Stimulated activated CD4-positive, alpha-beta T cell treated with anti-CD3 and anti-CD28 coated beads, Interleukin-12 subunit alpha, Interleukin-12 subunit beta, amount 100 ng/mL, for 24 hours (primary cell): ENCODE data around the gene PIK3R3.
"Not testable (repeated sequence)": the region's sequence is repeated elsewhere in the genome, so short reads cannot be mapped to it uniquely, and the experiment has no call there.

Experiments
- DNase-seq, 2 experiments: peaks; one replicate each; pipeline ENCODE4 v3.0.0-alpha.2; 2020; ENCODE audit warnings: low read depth in 2 of 2

The PIK3R3 gene

DNA sequence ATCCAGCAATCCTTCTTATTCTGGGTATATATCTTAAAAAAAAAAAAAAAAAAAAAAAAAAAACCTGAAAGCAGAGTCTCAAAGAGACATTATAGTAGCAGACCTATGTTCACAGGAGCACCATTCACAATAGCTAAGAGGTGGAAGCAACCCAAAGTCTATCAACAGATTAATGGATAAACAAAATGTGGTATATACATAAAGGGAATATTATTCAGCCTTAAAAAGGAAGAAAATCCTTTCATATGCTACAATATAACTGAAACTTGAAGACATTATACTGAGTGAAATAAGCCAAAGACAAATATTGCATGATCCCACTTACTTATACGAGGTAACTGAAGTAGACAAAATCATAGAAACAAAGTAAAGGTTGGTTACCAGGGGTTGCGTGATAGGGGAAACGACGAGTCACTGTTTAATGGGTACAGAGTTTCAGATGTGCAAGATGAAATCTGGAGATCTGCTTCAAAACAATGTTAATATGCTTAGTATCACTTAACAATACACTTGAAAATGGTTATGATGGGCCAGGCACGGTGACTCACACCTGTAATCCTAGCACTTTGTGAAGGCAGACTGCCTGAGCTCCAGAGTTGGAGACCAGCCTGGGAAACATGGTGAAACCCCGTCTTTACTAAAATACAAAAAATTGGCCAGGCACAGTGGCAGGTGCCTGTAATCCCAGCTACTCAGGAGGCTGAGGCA lies 29.5 kb downstream of the PIK3R3 start:
- DNase-seq: no peak

GRCh38 chr1:46099215-46099614 lies 33.2 kb downstream of the PIK3R3 start:
- no peak for DNase-seq

DNA sequence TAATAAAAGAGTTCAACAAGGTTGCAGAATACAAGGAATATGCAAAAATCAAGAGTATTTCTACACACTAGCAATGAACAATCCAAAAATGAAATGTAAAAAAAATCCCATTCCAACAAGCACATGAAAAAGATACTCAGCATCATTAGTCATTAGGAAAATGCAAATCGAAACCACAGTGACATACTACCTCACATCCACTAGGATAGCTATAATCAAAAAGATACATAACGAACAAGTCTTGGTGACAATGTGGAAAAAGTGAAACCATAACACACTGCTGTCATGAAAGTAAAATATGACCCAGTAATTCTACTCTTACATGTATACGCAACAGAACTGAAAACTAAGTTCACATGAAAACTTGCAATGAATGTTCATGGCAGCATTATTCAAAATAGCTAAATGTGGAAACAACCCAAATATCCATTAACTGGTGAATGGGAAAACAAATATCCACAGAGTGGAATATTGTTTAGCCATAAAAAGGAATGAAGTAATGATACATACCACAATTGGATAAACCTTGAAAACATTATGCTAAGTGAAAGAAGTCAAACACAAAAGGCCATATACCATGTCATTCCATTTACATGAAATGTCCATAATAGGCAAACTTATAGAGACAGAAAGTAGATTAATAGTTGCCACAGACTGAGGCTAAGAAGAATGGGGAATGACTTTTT lies 34.3 kb downstream of the PIK3R3 start:
- no peak for DNase-seq

- DNase-seq: no peak
These were observed 35.3 kb downstream of the PIK3R3 start for GRCh38 chr1:46097149-46097472.

DNA sequence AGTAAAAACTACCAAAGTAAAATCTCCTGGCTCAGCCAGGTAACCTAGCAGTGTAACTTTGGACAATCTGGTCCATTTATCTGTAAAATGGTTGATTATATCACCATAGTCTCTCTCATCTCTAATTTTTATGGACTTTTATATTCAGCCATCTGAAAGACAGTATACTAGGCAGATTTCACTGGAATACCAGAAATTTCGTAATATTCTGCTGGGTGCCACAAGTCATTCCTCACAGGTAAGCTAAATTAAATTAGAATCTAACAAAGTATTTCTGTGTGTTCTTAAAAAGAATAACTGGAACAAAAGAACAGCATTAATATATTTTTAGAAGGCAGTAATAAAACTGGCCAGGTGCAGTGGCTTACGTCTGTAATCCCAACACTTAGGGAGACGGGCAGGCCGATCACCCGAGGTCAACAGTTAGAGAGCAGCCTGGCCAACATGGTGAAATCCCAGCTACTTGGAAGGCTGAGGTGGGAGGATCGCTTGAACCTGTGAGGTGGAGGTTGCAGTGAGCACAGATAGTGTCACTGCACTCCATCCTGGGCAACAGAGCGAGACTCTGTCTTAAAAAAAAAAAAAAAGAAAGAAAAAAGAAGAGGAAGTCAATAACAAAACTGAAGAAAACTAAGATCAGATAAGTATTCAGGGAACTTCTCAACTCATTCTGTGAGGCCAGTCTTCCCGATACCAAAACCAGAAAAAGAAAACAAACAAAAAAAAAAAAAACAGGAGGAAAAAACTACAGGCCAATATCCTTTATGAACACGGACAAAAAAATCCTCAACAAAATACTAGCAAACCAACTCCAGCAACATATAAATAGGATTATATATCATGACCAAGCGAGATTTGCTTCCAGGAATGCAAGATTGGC lies 35.9 kb downstream of the PIK3R3 start:
- no peak for DNase-seq

GRCh38 chr1:46095110-46095509 lies 37.3 kb downstream of the PIK3R3 start:
- not testable (repeated sequence) for DNase-seq

DNA sequence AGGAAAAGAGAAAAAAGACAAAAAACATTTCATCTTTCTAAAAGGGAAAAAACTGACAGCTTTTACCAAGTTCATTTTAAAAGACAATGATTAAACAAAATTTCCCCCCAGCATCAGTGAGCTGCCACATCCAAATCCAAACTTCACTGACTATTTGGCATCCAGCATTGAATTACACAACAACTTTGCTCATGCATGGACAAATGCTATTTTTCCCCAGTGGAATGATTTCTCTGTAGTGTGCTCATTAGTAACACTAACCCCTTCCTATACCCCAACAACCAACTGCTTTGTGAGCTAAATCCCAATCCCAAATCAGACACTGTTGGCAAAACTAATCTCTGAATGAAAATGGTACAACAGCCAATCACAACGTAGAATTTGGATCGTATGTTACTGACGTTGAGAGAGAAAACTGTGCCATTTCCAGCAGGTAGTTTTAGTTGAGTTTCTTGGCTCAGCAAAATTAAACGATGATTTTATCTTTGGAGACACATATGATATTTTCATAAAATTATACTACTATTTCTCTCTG lies 37.9 kb downstream of the PIK3R3 start:
- DNase-seq: no peak

DNA sequence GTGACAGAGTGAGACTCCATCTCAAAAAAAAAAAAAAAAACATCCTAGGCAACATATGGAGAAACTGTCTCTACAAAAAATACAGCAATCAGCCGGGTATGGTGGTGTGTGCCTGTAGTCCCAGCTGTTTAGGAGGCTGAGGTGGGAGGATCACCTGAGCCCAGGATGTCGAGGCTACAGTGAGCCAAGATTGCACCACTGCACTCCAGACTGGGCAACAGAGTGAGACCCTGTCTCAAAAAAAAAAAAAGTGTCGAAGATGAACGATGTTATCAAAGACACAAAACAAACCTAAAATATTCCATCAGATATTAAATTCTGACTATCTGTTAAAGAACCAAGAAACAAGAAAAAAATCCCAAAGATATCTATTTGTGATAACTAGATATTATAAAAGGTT lies 38.6 kb downstream of the PIK3R3 start:
- DNase-seq: not testable (repeated sequence)

DNA sequence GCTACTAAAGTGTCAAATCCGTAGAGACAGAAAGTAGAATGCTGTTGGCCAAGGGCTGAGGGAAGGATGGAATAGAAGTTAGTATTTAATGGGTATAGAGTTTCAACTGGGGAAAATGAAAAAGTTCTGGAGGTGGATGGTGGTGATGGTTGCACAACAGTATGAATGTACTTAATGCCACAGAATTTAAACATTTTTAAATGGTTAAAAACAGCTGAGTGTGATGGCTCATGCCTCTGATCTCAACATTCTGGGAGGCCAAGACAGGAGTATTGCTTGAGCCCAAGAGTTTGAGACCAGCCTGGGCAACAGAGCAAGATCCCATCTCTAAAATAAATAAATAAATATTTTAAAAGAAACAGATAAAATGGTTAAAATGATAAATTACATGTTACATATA lies 44.5 kb downstream of the PIK3R3 start:
- no peak for DNase-seq

GRCh38 chr1:46086576-46086975 lies 45.9 kb downstream of the PIK3R3 start:
- DNase-seq: no peak

DNA sequence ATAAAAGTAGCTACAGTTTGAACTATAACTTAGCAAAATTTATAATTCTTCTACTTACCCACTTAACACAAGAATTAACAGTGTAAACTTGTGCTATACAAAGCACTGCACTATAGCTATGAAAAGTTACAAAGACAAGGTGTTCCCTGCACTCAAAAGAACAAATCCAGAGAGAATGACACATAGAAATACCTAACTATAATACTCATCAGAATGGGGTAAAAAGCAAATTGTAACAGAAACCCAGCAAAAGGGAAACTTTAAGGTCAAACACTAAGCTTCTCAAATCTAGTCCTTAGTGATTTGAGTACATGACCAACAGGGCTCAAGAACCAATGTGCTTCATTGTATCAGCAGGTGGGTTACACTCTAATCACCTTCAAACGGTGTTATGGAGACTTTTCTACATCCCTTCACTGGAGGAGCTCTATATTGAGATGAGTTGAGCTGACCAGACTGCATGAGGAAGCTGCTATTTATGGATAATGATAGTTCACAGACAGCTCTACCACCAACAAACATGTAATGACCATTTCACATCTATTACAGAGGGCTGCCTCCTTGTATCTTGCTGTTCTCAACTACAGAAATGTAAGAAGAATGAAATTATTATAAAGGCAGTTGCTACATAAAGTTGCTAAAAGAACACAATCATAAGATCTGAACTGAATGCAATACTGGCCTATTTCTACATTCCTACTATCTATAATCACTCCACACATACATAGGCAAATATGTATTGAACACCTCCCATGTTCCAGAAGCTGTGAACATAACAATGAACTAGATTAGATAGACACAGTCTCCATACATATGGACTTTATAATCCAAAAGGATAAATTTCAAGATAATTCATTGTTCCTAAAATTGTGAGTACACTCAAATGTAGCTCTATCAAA lies 47.6 kb downstream of the PIK3R3 start:
- no peak for DNase-seq

DNA sequence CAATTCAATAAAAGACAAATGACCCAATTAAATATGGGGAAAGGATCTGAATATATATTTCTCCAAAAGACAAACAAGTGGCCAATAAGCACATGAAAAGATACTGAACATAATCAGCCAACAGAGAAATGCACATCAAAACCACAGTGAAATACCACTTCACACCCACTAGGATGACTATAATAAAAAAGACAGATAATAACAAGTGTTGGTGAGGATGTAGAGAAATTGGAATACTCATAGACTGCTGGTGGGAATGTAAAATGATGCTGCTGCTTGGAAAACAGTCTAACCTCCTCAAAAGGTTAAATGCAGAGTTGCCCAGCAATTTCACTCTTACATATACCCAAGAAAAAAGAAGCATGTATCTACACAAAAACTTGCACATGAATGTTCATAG lies 48.9 kb downstream of the PIK3R3 start:
- DNase-seq: no peak

- DNase-seq: no peak
These were observed 50.8 kb downstream of the PIK3R3 start for GRCh38 chr1:46081619-46082018.

DNA sequence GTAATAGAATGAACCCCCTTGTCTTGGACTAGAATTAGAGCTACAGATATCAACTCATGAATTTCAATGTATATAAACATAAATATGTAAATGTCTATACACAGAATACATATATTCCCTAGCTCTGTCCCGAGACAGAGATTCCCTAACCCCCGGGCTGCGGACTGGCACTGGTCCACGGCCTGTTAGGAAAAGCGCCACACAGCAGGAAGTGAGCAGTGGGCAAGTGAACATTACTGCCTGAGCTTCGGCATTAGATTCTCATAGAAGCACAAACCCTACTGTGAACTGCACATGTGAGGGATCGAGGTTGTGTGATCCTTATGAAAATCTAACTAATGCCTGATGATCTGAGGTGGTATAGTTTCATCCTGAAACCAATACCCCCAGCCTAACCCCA lies 51.2 kb downstream of the PIK3R3 start:
- no peak for DNase-seq

GRCh38 chr1:46080257-46080656 lies 52.2 kb downstream of the PIK3R3 start:
- DNase-seq: no peak

DNA sequence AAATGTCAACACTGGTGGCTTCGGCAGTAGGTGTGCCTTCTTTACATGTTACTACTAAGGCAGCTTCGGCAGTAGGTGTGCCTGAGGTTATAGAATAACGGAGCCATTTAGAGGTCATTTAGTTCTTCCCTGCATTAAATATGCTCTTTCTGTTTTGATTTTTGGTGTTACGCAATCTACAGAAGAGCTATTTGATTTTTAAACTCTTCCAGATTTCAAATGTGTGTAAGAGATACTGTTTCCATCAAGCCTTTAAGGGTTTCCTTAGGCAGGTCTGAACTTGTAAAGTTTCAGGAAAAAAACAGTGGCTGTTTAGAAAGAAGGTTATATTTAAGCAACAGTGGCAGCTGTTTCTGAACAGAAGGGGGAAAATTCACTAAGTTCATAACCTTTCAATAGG lies 54.8 kb downstream of the PIK3R3 start:
- no peak for DNase-seq

- no peak for DNase-seq
These were observed 56.1 kb downstream of the PIK3R3 start for GRCh38 chr1:46076343-46076742.

GRCh38 chr1:46072975-46073374 lies 59.5 kb downstream of the PIK3R3 start:
- DNase-seq: no peak

DNA sequence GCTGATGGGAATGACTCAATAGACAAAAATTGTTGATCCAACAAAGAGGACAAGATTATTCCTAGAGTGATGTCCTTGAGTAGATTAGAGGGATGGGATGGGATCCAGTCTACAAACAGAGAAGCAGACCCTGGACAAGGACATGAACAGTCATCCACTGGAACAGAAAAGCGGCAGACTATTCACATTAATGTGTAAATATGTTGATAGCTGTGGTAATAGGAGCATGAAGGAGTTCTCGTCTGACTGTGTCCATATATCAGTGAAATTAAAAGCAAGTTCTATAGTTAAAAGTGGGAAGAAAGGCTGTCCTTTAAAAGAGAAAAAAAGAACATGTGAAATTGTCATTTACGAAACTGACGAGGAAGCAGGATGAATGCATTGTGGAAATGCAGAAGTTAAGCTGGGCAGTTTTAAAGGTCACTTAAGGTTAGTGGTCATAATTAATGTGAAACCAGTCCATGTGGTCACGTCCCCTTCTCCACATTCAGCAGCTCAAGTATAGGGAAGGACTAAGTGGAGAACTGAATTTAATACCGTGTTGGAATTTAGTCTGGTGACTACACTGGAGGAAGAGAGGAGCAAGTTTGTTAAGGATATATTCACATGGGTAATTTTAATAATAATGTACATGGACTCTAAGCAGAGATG lies 62.1 kb downstream of the PIK3R3 start:
- DNase-seq: no peak

- DNase-seq: no peak
These were observed 63.9 kb downstream of the PIK3R3 start for GRCh38 chr1:46068525-46068924.

DNA sequence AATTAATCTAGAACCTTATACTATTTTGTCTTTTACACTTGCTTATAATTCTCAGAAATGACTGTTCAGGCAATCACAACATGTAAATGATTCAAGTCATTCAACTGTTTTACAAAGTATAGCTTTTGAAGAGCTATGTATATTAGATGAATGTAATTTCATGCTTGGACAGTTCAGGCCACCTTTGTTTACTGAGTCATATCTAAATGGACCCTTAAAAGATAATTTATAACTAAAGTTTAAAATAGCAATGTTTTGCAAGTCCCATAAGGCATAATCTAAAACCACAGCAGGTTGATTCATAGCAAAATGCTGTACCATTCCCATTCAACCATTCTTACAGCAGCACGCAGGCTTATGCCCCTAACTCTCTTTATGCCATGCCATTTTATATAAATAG lies 64.8 kb downstream of the PIK3R3 start:
- no peak for DNase-seq
